GM18907 (cell line): ENCODE results near the gene FBXW11.

Source experiments
- ATAC-seq: cut with Tn5 transposase; IDR thresholded peaks from one replicate; pipeline ENCODE4 v1.9.1; 2021; ENCODE audit warnings: mild to moderate bottlenecking, moderate library complexity; ENCODE audit not compliant: unreplicated experiment

Gene FBXW11

DNA sequence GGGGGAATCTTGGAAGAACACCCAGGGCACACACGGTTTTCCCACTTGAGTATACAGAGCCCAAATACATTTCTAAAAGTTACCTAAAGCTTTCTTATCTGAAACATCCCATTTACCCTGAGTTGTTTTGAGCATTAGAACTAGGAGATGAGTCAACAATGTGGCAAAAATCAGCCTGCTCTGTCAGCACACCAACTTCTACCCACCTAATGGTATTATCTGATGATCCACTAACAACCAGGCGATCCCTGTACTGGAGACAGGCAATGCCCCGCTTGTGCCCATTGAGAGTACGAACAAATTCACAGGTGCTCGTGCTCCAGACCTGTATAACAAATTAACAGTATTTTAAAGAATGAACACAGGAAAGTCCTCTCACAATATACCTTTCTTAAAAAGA, 133.8 kb downstream of the FBXW11 start:
- ATAC-seq: no peak

DNA sequence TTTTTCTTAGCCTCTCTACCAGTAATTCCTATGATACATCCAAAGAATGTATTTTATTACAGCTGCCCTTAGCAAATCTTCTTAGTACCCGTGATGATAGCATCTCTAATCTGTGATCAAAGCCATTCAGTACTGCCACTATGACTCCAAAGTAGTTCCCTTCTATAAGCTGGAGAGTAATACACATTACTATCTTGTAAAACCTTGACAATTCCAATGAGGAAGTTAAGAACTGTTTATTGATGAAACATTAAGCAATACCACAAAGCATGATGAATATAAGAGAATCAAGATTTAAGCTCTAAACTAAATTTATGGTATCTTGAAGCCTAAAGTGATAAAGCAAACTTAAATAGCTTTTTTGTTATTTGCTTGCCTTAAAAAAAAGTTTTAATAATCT, 134.7 kb downstream of the FBXW11 start:
- ATAC-seq: no peak

DNA sequence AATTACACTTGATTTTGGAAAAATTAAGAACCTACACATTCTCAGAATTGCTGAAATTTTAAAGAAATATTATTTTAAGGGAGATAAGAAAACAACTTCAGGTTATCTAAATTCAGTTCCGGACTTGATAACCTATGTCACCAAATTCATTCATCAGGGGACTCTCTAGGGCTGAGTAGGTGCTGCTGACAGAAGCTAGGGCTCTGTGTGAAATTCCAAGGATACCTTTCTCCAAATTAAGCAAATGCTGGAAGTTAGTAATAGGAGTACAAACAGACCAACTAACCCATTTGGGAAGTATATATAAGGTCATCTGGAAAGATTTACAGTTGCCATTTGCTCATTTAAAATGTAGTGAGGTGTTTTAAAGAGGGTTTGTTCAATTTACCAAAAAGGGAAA, 136.5 kb downstream of the FBXW11 start:
- ATAC-seq: no peak

DNA sequence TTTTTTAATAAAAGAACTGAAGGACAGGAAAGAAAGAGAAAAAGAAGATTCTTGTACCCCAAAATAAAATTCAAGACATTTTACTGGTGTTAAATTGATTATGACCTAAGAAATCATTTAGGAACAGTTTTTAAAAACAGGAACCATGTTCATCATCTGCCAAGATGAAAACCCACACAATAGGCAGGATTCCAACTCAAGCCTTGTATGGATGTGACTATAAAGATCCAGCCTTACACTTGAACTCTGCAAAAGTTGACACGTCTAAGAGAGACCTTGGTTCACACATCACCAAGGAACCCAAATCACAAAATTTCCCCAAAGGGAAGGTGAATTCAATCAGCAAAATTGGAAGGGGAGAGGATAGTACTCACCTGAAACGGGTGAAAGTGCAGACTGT, 138.2 kb downstream of the FBXW11 start:
- no peak for ATAC-seq

DNA sequence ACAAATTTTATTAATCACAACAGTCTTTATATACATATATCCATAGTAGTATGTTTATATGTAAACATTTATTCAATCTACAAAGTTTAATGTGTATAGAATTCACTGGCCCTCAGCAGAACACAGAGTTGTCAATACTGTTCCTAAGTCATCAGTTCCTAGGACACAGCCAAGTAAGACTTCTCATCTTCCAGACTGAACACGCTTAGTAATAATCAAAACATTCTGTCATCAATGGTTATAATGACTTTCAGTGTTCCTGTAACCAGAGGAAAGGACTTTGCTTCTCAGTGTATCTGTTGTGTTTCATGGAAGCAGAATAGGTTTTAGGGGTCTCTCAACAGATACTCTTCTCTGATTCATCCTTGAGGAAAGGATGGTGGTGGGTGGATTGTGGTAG, 138.7 kb downstream of the FBXW11 start:
- no peak for ATAC-seq

DNA sequence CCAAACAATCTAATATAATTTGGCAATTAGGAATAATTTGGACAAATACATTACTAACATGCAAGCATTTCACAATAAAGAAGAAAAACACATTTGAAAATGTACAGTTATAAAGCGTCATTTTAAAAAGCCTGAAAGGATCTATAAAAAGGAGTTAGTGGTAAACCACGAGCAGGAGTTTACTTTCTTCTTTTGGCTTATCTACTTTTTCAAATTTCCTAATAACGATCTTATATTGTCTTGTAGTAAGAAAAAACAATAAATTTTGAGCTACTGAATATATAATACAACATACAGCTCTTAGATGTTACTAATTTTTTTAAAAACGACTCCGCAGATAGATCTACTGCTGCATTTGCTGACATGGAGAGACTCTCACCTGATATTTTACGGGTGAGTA, 141.0 kb downstream of the FBXW11 start:
- ATAC-seq: no peak

DNA sequence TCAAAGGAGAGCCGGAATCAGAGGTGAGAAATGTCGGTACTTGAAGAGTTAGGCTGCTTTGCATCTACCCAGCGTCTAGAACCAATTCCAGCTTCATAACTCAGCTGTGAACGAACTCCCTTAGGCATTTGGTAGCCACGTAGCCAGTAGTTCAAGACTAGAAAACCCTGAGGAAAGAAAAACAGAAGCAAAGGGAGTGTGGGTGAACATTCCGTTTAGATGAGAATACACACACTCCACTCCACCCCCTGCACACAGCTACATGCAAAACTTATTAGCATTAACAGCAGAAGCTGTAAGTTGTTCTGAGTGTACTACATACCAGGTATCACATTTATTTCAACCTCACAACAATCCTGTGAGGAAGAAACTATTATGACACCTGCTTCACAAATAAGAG, 142.5 kb downstream of the FBXW11 start:
- ATAC-seq: no peak

DNA sequence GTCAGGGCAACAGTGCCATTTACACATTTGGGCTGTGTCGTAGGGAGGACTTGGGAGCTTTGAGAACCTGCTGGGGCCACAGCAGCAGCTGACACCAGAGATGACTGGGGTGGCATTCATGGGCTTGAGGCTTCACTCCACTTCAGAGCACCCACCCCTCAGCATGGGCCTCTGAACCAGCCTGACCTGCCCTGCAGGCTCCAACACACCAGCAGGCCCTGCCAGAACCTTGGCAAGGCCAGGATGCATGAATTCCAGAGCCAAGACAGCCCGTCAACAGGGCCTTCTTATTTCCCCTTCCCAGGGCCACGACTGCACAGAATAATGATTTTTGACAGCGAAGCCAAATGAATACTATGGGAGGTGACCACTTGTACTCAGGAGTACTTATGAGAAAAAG, 143.8 kb downstream of the FBXW11 start:
- ATAC-seq: no peak

DNA sequence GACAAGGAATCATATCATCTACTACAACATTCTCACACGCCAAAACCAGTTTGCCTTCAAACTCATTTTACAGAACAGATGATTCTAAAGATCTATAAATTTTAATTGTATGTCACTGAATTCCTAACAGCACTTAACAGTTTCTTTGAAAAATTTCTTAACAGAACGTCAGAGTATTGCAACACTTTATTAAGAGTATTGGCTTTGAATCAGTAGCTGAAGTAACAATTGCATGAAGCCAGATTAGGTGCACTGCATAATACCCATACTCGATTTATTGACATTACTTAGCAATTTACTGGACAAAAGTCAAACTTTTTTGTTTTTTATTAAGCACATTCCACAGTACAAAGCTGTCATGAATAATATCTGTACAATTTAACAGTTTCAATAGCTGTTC, 145.1 kb downstream of the FBXW11 start:
- ATAC-seq: no peak

DNA sequence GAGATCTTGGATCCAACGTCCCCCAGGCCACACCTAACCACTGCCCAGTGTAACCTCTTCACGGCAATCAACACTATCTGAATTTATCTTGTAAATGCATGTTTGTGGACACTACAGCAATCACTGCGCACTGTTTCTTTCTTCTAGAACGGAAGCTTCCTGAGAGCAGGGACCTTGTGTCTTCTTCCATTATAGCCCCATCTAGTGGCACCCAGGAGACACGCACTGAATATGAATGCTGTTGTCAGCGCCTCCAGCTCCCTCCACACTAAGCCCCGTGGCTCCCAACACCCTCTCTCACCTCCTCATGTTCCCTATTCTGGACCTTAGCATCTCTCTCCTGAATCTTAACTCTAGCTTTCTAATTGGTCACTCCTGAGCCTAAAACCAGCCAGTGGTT, 148.1 kb downstream of the FBXW11 start:
- no peak for ATAC-seq

DNA sequence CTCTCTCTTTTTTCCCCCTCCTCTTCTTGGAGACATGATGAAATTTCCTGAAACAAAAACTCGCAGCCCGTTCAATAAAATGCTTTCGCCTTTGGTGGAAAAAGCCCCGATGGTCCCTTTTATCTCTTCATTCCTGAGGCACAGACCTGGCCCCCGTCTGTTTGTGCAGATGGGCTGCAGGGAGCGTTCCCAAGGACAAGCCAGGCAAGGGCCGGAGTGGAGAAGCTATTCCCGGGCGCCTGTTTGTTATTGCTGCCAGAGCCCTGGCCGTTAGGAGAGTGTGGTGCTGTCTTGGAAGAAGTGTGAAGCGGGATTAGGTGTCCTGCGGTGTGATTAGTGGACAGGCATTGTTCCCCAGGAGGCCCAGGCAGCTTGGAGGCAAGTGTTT, 149.0 kb downstream of the FBXW11 start:
- no peak for ATAC-seq

DNA sequence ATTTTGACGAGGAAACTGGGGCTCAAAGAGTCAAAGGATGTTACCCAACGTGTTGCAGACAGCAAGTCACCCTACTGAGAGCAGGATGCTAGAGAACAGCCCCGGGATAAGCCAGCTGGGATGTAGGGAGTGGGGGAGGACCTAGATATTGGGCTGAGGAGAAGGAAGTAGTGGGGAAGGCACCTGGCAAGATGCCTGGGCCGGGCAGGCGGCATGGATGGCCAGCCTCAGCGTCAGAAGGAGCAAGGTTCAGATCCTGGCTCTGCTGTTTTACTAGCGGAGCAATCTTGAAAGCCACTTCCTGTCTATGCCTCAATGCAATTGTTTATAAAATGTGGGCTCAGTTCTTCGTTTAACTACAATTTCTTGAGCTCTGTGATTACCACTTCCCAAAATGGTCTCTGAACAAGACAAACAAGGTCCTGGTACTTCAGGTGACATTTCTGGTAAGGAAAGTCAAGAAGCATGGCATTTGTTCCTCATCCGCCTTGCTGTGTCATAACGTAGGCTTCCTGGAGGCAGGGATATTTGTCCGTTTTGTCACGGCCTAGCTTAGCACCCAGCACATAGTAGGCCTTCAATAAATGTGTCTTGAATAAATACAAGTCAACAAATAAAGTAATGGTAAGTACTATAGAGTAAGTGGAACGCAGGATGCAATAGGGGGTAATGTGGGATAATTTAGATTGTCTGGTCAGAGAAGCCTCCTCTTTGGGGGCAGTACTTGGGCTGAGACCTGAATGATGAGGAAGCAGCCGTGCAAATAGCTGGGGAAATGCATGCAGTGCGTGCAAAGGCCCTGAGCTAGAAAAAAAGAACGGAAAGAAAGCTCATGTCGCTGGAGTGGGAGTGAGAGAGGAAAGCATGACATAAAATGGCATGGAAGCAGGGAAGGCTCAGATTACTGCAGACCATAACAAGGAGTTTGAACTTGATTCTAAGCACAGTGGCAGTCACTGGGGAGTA, 150.4 kb downstream of the FBXW11 start:
- ATAC-seq: no peak

DNA sequence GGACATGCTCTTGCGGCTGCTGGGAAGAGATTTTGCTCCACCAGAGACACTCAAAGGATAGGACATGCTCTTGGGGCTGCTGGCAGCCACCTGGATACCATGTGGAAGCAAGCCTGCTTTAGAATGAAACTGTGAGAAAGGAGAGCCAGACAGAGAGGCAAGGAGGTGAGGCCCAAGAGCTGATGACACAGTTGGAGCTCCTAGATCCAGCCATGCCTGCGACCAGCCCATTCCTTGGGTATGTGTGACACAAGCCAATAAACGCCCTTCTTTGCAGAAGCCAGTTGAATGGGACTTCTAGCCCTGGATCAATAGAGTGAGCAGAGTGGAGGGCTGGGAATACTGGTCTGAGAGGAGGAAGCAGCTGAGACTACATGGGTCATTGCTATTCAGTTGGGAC, 151.2 kb downstream of the FBXW11 start:
- no peak for ATAC-seq

DNA sequence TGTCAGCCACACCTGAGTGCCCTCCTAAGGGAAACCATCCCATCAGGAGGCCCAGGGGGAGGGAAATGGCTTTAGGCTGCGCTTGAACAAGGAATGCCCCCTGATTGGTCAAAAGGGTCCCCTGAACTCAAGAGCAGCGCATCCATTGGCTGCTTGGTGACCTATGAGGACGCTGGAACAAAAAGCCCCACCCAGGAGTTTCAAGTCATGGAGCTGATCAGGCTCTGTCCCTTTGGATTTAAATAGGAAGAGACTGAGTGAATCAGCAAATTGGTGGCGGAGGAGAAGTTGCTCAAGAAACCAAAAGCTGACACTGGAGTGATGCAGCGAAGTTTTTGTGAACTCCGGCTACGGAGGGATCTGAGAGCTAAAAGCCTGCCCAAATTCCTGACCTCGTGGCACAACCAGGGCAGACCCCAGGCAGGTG, 154.2 kb downstream of the FBXW11 start:
- no peak for ATAC-seq

DNA sequence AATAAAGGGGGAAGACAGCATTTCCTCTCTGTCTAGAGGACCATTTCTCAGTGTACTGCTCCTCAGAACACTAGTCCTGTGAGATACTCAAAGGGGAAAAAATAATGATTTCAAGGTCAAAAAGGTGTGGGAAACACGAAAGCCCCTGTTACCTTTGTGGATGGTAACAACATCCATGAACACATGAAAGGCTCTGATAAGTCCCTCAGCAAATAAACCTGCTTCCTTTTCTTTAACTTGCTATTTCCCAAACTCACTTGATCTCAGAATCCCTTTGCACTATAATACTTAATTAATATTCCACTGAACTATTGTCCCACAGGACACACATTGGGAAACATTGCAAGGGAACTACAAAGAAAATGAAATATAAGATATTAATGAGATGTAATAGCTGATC, 155.2 kb downstream of the FBXW11 start:
- ATAC-seq: no peak

DNA sequence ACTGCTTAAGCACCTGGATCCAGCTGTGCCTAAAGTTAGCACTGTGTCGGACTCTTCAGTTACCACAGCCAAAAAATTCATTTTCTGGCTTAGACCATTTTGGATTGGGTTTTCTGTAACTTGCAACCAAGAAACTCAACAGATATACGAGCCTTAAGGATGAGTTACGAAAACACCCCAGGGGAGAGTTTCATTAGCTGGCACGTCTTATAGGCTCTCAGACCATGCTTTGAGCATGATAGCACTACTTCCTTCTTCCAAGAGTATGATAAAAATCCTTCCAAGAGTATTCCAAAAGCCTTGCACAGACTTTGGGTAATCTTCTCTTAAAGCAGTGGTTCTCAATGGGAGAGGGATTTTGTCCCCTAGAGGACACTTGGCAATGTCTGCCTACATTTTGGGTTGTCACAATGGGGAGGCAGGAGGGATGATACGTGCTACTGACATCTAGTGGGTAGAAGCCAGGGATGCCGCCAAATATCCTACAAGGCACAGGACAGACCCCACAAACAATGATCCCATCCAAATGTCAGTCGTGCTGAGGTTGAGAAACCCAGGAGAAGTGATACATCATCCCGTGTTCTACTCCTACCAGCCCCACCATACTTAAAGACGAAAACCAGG, 156.0 kb downstream of the FBXW11 start:
- ATAC-seq: no peak

DNA sequence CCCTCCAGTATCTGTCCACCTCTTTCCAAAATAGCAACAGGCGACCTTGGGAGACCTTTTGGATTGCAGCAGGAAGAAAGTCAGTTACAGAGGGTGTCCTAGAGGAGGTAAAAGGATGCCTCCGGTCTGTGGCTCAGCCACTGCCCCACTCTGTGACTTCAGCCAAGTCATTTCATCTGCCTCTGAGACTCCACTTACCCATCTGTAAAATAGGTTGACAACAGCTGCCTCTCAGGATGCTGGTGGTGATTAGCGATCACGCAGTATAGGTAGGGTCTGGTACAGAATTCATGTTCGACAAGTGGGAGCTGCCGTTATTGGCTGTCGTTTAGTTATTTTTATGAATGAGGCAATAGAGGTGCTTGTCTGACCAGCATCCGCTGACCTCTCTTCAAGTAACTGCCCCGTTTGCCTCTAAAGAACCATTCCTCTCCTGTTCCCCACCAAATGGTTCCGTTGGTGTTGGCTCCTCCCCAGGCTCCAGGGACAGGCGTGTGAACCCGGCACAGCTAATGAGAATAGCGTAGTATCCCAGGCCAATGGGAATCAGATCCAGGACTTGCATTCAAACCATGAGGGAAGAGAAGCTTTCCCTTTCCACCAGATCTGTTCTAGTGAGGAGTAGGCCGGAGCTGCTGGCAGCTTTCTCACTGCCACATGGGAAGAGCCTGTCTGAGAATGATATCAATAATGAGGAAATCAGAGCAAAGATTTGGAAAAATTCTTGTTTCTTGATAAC, 156.7 kb downstream of the FBXW11 start:
- ATAC-seq: no peak

DNA sequence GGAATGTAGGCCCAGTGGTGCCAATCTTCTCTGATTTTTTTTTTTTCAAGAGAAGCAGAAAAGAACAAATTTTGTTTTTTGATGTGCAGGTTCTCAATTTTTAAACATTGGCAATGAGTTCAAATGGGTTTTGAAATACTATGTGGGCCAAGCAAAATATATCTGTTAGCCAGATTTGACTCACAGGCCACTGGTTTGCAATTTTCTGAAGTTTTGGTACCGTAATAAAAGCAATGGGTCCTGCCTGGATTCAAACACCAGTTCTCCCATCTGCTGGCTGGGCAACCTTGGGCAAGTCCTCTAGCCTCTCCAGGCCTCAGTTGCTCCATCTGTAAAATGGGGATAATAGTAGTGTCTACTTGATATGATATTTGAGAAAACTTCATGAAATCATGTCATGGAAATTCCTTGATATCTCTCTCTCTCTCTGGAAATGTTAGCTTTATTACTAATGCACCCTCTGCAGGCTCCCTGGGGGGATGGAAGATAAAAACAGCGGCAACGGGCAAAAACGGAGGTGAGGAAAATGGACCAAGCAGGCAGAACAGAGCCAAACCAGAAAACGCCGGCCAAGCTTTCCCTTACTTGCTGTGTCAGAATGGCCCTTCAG, 157.4 kb downstream of the FBXW11 start:
- ATAC-seq: no peak

DNA sequence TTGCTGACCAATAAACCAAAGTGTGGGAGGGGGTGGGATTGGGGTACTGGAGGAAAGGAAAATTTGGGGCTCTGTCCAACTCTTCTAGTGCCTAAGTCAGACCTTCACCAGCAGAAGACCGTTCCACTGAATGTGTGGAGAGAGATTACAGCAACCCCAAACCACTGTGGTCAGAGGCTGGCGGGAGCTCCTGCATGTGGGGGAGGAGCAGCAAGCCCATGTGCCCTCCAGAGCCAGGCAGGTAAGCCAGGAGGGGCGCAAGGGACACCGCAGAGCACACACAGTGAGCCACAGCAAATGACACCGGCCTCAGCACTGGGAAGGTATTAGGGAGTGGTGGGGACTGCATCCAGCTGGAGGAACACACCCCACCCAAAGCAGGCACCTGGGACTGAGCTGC, 158.0 kb downstream of the FBXW11 start:
- ATAC-seq: no peak

DNA sequence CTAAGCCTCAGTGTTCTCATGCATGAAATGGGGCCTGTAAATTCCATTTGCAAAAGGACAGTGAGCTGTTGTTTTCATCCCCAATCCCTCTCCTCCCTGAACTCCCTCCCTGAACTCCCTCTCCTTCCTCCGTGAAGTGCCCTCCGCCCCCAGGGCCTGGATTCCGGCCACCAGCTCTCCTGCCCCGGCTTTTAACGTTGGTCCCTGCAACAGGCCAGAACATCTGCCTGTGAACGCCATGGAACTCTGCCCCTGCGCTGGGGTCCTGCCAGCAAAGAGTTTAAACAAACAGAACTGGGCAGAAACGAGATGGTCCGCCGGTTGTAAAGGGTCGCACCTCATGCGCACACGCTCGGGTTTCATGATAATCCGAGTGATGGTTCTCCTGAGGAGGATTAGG, 158.4 kb downstream of the FBXW11 start:
- no peak for ATAC-seq

DNA sequence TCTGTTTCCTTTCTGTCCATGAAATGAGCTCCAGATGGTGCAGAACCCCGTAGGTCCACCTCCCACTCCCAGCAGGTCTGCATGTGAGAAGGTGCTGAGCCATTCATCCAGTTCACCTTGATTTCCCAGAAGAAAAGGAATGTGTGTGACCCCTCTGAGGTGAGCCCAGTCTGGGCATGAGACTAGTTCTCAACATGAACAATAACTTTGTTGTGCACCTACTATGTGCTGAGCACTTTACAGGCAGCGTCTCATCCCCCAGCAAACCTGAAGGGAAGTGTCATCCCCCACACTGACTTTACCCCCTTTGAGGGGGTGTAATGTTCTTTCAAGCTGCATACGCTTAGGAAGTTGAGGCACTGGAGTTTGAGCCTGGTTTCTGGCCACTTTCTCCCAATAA, 159.4 kb downstream of the FBXW11 start:
- ATAC-seq: no peak
